PFSK-1 (cell line): ENCODE measurements around the gene HK1.

Experiments
- FOXP2 ChIP-seq: optimal IDR thresholded peaks from 2 replicates; pipeline ENCODE3; 2011; ENCODE audit warnings: borderline replicate concordance, control low read depth, inconsistent platforms; ENCODE audit not compliant: insufficient read depth; ENCODE audit errors: extremely low read length, extremely low read depth
- POLR2AphosphoS5 ChIP-seq: IDR thresholded peaks from 2 replicates; pipeline ENCODE4 v1.6.1; 2012; ENCODE audit warnings: low read depth, mild to moderate bottlenecking, control low read depth, low read length, moderate library complexity
- SIN3A ChIP-seq: IDR thresholded peaks from 2 replicates; pipeline ENCODE4 v1.6.1; 2012; ENCODE audit warnings: mild to moderate bottlenecking, low read length, moderate library complexity, borderline replicate concordance; ENCODE audit not compliant: insufficient read depth
- TAF1 ChIP-seq: IDR thresholded peaks from 2 replicates; pipeline ENCODE4 v1.6.1; 2012; ENCODE audit warnings: low read length, control low read depth, borderline replicate concordance; ENCODE audit not compliant: insufficient read depth
- TF ChIP-seq, protein P1 (sequence below), 2 experiments: IDR thresholded peaks; 2 replicates each; pipeline versions ENCODE4 v1.6.1 to v1.8.0; 2011 to 2012; ENCODE audit warnings: low read depth in 2 of 2, low read length in 2 of 2, control low read depth in 1 of 2, inconsistent platforms in 1 of 2, mild to moderate bottlenecking in 1 of 2, moderate library complexity in 1 of 2; ENCODE audit not compliant: insufficient read depth in 1 of 2

HK1 gene

GRCh38 chr10:69389827-69390490 lies 111.7 kb downstream of the HK1 start:
- TF ChIP-seq TAF1, result no peak
- TF ChIP-seq, protein P1, sequence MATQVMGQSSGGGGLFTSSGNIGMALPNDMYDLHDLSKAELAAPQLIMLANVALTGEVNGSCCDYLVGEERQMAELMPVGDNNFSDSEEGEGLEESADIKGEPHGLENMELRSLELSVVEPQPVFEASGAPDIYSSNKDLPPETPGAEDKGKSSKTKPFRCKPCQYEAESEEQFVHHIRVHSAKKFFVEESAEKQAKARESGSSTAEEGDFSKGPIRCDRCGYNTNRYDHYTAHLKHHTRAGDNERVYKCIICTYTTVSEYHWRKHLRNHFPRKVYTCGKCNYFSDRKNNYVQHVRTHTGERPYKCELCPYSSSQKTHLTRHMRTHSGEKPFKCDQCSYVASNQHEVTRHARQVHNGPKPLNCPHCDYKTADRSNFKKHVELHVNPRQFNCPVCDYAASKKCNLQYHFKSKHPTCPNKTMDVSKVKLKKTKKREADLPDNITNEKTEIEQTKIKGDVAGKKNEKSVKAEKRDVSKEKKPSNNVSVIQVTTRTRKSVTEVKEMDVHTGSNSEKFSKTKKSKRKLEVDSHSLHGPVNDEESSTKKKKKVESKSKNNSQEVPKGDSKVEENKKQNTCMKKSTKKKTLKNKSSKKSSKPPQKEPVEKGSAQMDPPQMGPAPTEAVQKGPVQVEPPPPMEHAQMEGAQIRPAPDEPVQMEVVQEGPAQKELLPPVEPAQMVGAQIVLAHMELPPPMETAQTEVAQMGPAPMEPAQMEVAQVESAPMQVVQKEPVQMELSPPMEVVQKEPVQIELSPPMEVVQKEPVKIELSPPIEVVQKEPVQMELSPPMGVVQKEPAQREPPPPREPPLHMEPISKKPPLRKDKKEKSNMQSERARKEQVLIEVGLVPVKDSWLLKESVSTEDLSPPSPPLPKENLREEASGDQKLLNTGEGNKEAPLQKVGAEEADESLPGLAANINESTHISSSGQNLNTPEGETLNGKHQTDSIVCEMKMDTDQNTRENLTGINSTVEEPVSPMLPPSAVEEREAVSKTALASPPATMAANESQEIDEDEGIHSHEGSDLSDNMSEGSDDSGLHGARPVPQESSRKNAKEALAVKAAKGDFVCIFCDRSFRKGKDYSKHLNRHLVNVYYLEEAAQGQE (IDR thresholded peaks at IDR 0.05; ENCODE audit: insufficient read depth in 1 of 2, low read depth in 2 of 2, low read length in 2 of 2), result no peak
- TF ChIP-seq POLR2AphosphoS5, result no peak
- TF ChIP-seq SIN3A, result no peak

DNA sequence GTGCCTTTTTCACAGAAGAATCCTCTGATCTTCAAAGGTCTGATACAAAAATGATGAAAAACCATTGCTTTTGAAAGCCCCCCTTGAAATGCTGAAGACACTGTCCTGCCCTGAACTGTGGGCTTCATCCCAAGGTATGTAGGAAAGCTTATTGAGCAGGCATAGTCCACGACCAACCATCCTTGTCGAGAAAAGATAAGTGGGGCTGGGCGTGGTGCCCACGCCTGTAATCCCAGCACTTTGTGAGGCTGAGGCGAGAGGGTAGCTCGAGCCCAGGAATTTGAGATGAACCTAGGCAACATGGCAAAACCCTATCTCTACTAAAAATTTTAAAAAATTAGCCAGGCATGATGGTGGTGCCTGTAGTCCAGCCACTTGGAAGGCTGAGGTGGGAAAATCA lies 112.9 kb downstream of the HK1 start:
- TF ChIP-seq FOXP2 (no peak), POLR2AphosphoS5 (no peak), SIN3A (no peak), TAF1 (no peak)
- TF ChIP-seq, protein P1 (IDR thresholded peaks at IDR 0.05; ENCODE audit: insufficient read depth in 1 of 2, low read depth in 2 of 2, low read length in 2 of 2), result no peak

GRCh38 chr10:69392481-69393000 lies 114.2 kb downstream of the HK1 start:
- TF ChIP-seq SIN3A (no peak), FOXP2 (peak; percentile 81)
- TF ChIP-seq, protein P1 (IDR thresholded peaks at IDR 0.05; ENCODE audit: insufficient read depth in 1 of 2, low read depth in 2 of 2, low read length in 2 of 2), result no peak

DNA sequence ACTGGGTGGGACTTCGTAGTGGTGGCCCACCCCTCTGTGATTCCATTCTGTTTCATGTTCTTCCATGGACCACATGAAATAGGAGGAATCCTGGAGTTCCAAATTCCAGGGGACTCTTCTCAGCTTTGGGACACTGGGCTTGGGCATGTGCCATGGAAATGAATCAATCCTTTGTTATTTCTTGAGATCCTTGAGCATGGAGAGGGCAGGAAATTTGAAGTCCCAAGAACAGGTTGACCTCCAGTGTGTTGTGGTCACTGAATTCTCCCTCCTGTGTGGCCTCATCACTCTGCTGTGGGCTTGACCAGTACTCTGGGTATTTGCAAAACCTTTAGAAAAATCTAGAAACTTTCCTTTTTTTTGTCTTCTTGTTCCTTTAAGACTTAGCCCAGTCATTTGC lies 115.7 kb downstream of the HK1 start:
- TF ChIP-seq SIN3A (no peak), FOXP2 (no peak), POLR2AphosphoS5 (no peak), TAF1 (no peak)
- TF ChIP-seq, protein P1 (IDR thresholded peaks at IDR 0.05; ENCODE audit: insufficient read depth in 1 of 2, low read depth in 2 of 2, low read length in 2 of 2), result no peak

DNA sequence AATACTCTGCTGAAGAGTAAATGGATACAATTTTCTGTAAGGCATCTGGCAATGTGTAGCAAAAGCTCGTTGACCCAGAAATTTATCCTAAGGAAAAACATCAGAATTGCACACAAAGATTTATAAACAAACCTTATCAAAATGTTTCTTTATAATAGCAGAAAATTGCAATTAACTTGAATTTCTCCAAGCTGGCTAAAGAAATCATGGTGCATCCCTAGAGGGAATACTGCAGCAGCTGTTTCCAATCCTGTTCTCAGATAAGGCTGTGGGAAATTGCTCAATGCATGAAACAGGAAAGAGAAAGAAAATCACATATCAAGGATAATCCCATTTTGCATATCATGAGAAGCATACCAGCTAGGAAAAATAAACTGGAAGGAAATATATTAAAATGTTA lies 119.7 kb downstream of the HK1 start:
- TF ChIP-seq TAF1 (no peak), POLR2AphosphoS5 (no peak), SIN3A (no peak), FOXP2 (no peak)
- TF ChIP-seq, protein P1 (IDR thresholded peaks at IDR 0.05; ENCODE audit: insufficient read depth in 1 of 2, low read depth in 2 of 2, low read length in 2 of 2), result no peak
